ENCODE data around the gene IQSEC3. TPM values are rescaled to one million over a fixed set of nuclear protein-coding genes. Genes with fewer than 3 reads are reported as not detected.

IQSEC3 gene
- total and polyA plus RNA-seq, 10 of the 15 experiments (the other 5 are each of a cell fraction or from before 2014, with no cell fraction given): not detected

DNA sequence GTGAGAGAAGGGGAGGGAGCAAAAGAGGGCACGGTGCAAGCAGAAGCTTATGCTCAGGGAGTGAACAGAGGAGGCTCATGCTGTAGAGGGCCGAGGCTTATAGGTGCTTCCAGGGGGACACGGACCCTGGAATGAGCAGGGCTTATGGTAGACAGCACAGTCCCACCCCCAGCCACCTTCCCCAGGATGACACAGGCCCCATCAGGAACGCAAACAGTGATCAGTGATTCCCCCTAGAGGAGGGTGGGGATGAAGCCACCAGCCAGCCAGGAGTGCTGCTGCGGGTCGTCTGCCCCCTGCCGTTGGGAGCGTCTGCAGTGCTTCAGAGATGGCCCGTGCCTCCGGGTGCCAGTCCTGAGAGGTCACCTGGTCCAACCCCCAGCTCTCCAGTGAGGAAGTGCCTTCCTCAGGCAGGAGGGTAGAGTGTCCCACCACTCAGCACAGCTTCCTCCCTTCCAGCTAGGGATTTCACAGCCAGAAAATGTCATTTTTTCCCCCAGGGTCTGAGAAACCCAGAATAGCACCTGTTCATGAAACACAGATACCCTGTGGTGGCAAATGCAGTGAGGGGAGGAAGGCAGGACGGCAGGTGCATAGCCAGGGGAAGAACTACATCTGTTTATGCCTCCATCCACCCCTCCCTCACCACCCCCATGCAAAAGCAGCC is 86.6 kb downstream of the IQSEC3 start (continued):
- TF ChIP-seq, protein P1, sequence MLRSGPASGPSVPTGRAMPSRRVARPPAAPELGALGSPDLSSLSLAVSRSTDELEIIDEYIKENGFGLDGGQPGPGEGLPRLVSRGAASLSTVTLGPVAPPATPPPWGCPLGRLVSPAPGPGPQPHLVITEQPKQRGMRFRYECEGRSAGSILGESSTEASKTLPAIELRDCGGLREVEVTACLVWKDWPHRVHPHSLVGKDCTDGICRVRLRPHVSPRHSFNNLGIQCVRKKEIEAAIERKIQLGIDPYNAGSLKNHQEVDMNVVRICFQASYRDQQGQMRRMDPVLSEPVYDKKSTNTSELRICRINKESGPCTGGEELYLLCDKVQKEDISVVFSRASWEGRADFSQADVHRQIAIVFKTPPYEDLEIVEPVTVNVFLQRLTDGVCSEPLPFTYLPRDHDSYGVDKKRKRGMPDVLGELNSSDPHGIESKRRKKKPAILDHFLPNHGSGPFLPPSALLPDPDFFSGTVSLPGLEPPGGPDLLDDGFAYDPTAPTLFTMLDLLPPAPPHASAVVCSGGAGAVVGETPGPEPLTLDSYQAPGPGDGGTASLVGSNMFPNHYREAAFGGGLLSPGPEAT (IDR thresholded peaks at IDR 0.05; ENCODE audit: low read depth): no peak
- TF ChIP-seq STAT1 (conservative IDR thresholded peaks at IDR 0.05) (no peak), CBFB (IDR thresholded peaks at IDR 0.05; ENCODE audit: low read depth) (no peak), RAD21 (IDR thresholded peaks at IDR 0.05; ENCODE audit: insufficient read depth, low read depth, low read length) (peak; percentile 66), TARDBP (IDR thresholded peaks at IDR 0.05; ENCODE audit: borderline replicate concordance) (no peak), CHD1 (IDR thresholded peaks at IDR 0.05; ENCODE audit: low read depth, low read length) (no peak), SUPT20H (IDR thresholded peaks at IDR 0.05; ENCODE audit: borderline replicate concordance, control insufficient read depth, low read depth, low read length) (no peak), SMARCA5 (IDR thresholded peaks at IDR 0.05) (no peak), TCF7 (IDR thresholded peaks at IDR 0.05; ENCODE audit: borderline replicate concordance) (no peak)
- TF ChIP-seq, protein P2, sequence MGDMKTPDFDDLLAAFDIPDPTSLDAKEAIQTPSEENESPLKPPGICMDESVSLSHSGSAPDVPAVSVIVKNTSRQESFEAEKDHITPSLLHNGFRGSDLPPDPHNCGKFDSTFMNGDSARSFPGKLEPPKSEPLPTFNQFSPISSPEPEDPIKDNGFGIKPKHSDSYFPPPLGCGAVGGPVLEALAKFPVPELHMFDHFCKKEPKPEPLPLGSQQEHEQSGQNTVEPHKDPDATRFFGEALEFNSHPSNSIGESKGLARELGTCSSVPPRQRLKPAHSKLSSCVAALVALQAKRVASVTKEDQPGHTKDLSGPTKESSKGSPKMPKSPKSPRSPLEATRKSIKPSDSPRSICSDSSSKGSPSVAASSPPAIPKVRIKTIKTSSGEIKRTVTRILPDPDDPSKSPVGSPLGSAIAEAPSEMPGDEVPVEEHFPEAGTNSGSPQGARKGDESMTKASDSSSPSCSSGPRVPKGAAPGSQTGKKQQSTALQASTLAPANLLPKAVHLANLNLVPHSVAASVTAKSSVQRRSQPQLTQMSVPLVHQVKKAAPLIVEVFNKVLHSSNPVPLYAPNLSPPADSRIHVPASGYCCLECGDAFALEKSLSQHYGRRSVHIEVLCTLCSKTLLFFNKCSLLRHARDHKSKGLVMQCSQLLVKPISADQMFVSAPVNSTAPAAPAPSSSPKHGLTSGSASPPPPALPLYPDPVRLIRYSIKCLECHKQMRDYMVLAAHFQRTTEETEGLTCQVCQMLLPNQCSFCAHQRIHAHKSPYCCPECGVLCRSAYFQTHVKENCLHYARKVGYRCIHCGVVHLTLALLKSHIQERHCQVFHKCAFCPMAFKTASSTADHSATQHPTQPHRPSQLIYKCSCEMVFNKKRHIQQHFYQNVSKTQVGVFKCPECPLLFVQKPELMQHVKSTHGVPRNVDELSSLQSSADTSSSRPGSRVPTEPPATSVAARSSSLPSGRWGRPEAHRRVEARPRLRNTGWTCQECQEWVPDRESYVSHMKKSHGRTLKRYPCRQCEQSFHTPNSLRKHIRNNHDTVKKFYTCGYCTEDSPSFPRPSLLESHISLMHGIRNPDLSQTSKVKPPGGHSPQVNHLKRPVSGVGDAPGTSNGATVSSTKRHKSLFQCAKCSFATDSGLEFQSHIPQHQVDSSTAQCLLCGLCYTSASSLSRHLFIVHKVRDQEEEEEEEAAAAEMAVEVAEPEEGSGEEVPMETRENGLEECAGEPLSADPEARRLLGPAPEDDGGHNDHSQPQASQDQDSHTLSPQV (IDR thresholded peaks at IDR 0.05): no peak
- TF ChIP-seq, protein P3, sequence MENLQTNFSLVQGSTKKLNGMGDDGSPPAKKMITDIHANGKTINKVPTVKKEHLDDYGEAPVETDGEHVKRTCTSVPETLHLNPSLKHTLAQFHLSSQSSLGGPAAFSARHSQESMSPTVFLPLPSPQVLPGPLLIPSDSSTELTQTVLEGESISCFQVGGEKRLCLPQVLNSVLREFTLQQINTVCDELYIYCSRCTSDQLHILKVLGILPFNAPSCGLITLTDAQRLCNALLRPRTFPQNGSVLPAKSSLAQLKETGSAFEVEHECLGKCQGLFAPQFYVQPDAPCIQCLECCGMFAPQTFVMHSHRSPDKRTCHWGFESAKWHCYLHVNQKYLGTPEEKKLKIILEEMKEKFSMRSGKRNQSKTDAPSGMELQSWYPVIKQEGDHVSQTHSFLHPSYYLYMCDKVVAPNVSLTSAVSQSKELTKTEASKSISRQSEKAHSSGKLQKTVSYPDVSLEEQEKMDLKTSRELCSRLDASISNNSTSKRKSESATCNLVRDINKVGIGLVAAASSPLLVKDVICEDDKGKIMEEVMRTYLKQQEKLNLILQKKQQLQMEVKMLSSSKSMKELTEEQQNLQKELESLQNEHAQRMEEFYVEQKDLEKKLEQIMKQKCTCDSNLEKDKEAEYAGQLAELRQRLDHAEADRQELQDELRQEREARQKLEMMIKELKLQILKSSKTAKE (IDR thresholded peaks at IDR 0.05; ENCODE audit: low read depth, poor library complexity, severe bottlenecking): no peak
- TF ChIP-seq, protein P4, sequence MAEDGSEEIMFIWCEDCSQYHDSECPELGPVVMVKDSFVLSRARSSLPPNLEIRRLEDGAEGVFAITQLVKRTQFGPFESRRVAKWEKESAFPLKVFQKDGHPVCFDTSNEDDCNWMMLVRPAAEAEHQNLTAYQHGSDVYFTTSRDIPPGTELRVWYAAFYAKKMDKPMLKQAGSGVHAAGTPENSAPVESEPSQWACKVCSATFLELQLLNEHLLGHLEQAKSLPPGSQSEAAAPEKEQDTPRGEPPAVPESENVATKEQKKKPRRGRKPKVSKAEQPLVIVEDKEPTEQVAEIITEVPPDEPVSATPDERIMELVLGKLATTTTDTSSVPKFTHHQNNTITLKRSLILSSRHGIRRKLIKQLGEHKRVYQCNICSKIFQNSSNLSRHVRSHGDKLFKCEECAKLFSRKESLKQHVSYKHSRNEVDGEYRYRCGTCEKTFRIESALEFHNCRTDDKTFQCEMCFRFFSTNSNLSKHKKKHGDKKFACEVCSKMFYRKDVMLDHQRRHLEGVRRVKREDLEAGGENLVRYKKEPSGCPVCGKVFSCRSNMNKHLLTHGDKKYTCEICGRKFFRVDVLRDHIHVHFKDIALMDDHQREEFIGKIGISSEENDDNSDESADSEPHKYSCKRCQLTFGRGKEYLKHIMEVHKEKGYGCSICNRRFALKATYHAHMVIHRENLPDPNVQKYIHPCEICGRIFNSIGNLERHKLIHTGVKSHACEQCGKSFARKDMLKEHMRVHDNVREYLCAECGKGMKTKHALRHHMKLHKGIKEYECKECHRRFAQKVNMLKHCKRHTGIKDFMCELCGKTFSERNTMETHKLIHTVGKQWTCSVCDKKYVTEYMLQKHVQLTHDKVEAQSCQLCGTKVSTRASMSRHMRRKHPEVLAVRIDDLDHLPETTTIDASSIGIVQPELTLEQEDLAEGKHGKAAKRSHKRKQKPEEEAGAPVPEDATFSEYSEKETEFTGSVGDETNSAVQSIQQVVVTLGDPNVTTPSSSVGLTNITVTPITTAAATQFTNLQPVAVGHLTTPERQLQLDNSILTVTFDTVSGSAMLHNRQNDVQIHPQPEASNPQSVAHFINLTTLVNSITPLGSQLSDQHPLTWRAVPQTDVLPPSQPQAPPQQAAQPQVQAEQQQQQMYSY (CRISPR knock-in tag; IDR thresholded peaks at IDR 0.05): no peak
- TF ChIP-seq, protein P5, sequence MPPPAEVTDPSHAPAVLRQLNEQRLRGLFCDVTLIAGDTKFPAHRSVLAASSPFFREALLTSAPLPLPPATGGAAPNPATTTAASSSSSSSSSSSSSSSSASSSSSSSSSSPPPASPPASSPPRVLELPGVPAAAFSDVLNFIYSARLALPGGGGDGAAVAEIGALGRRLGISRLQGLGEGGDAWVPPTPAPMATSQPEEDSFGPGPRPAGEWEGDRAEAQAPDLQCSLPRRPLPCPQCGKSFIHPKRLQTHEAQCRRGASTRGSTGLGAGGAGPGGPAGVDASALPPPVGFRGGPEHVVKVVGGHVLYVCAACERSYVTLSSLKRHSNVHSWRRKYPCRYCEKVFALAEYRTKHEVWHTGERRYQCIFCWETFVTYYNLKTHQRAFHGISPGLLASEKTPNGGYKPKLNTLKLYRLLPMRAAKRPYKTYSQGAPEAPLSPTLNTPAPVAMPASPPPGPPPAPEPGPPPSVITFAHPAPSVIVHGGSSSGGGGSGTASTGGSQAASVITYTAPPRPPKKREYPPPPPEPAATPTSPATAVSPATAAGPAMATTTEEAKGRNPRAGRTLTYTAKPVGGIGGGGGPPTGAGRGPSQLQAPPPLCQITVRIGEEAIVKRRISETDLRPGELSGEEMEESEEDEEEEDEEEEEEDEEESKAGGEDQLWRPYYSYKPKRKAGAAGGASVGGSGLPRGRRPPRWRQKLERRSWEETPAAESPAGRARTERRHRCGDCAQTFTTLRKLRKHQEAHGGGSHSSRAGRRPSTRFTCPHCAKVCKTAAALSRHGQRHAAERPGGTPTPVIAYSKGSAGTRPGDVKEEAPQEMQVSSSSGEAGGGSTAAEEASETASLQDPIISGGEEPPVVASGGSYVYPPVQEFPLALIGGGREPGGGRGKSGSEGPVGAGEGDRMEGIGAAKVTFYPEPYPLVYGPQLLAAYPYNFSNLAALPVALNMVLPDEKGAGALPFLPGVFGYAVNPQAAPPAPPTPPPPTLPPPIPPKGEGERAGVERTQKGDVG (CRISPR knock-in tag; IDR thresholded peaks at IDR 0.05): no peak
